GM04504 (cell line): ENCODE results near the gene INPP5F.

Source experiments
- DNase-seq: peaks from one replicate; pipeline ENCODE4 v3.0.0-alpha.2; 2012; ENCODE audit warnings: low read depth

Gene INPP5F

GRCh38 chr10:119818889-119819270 lies 93.0 kb downstream of the INPP5F start:
- DNase-seq: no peak

- no peak for DNase-seq
Observed at GRCh38 chr10:119821182-119821581, 95.3 kb downstream of the INPP5F start.

GRCh38 chr10:119824299-119824698 lies 98.4 kb downstream of the INPP5F start:
- no peak for DNase-seq

DNA sequence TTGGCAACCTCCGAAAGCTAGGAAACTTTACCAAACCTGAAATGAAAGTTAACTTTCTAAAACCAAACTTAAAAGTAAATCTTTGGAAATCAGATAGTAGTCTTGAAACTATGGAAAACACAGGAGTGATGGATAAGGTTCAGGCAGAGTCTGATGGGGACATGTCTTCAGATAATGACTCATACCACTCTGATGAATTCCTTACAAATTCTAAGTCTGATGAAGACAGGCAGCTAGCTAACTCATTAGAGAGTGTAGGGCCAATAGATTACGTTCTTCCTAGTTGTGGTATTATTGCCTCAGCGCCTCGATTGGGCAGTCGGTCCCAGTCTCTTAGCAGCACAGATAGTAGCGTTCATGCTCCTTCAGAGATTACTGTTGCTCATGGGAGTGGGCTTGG lies 100.9 kb downstream of the INPP5F start:
- no peak for DNase-seq

- DNase-seq: no peak
Observed at GRCh38 chr10:119827430-119827829, 101.6 kb downstream of the INPP5F start.

DNA sequence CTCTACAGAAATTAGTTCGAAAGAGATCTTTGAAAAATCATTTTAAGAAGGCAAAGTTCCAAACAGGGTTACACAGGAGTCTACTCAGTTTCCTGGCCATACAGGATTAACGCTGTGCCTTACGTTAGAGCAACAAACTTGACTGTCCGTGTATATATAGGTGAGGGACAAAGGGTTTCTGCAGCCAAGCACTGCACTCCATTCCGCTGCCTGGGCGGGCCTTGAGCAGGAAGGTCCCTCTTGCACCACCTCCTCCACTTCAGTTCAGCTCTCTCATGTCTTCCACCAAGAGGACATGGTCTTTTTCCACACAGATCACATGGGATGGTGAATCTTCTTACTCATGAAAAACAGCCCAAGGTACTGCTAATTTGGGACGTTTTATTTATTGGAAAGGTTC lies 103.6 kb downstream of the INPP5F start:
- DNase-seq: no peak

GRCh38 chr10:119830851-119831250 lies 105.0 kb downstream of the INPP5F start:
- DNase-seq: no peak

DNA sequence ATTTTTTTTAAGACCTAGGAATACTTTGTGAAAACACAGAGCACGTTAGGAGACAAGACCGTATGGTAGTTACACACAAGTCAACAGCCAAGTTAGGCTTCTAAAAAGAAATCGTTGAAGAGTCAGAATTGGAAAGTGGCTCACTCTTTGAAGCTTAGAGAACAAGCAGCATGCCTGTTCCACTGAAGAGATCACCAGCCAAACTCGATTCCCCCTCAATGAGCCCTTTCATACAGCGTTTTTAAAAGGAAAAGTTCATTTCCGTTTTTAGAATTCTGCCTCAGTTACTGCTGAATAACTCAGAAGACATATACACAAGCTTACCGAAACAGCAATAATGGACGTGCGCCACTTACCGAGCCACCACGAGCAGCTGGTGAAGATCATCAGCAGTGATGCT lies 105.8 kb downstream of the INPP5F start:
- DNase-seq: no peak

- no peak for DNase-seq
Observed at GRCh38 chr10:119832951-119833350, 107.1 kb downstream of the INPP5F start.

DNA sequence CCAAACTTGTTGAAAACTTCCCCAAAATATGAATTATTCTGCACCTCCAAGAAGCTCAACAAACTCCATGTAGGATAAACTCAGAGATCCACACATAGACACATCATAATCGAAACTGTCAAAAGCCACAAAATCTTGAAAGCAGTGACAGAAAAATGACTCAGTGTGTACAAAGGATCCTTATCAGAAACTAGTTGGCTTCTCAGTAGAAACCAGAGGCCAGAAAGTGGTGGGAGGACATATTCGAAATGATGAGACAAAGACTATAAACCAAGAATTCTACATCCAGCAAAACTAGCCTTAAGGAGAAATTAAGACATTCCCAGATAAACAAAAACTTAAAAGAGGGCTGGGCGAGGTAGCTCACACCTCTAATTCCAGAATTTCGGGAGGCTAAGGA lies 108.3 kb downstream of the INPP5F start:
- DNase-seq: no peak

DNA sequence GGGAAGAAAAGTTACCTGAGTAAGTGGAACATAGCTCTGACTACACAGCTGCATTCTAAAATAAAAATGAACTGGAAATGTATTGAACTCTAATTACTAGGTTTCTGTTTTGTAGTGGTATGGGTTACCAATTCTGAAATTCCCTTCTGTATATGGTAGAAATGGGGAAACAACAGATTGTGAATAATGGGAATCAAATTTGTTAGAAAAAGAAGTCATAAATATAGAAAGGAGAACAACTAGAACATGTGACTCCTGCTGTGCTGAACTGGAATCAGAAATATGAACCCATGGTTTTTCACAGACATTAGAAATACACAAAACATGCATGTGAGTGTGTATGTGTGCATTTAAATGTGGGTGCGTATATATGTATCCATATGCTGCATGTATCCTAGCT lies 119.8 kb downstream of the INPP5F start:
- DNase-seq: no peak

GRCh38 chr10:119849031-119849789 lies 123.4 kb downstream of the INPP5F start:
- DNase-seq: no peak

DNA sequence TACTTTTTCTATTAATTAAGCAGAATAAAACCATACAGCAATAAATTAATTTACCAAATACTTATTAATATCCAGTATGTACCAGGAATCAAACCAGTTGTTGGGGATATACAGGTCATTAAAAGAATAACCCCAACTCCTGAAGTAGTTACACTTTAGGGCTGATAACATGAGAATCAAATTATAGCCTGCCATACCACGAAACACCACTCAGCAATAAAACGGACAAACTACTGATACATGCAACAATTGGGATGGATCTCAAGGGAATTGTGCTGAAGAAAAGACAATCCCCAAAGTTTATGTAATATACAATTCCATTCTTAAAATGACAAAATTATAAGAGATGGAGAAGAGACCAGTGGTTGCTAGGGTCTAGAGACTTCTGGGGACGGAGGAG lies 124.1 kb downstream of the INPP5F start:
- DNase-seq: no peak

DNA sequence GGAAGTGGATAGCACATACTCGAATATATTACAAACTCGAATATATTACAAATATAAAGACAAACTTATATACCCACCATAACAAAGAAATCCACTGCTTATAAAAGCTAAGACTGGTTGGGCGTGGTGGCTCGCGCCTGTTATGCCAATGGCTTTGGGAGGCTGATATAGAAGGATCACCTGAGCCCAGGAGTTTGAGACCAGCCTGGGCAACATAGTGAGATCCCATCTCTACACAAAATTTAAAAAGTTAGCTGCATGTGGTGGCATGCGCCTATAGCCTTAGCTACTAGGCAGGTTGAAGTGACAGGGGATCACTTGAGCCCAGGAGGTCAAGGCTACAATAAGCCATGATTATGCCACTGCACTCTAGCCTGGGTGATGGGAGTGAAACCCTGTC lies 126.4 kb downstream of the INPP5F start:
- no peak for DNase-seq

- DNase-seq: no peak
Observed at GRCh38 chr10:119852822-119853221, 127.0 kb downstream of the INPP5F start.

DNA sequence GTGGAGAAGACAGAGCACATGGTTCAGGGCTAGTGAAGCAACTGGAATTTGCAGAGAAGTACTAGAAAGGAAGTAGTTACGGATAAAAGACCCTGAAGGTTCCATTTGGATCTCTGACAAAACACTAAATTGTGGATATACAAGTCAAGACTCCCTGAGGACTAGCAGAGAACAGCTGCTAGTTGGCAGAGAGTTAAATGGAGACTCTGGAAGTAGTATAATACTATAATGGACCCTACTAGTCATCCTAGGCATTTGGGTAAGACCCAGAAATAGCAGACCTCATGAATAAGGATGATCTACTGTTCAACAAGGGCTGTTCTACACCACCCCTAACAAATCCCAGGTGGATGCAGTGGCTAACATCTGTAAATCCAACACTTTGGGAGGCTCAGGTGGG lies 127.7 kb downstream of the INPP5F start:
- no peak for DNase-seq

DNA sequence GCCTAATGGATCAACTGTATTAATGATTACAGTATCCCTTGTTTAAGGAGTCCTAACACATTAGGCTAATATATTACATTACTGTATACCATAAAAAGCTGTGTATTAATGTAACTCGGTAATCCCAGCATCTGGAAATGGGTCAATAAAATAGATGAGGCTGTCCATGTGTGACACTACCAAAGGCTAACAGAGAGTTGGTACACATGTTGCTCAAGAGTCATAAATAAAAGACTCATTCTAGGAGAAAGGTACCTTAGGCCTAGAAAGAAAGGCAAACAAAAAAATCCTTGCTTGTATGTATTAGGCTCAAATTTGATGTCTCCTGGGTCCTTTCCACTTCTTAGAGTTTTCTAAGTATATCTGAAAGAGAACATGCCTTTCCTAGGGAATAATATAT lies 132.2 kb downstream of the INPP5F start:
- no peak for DNase-seq

DNA sequence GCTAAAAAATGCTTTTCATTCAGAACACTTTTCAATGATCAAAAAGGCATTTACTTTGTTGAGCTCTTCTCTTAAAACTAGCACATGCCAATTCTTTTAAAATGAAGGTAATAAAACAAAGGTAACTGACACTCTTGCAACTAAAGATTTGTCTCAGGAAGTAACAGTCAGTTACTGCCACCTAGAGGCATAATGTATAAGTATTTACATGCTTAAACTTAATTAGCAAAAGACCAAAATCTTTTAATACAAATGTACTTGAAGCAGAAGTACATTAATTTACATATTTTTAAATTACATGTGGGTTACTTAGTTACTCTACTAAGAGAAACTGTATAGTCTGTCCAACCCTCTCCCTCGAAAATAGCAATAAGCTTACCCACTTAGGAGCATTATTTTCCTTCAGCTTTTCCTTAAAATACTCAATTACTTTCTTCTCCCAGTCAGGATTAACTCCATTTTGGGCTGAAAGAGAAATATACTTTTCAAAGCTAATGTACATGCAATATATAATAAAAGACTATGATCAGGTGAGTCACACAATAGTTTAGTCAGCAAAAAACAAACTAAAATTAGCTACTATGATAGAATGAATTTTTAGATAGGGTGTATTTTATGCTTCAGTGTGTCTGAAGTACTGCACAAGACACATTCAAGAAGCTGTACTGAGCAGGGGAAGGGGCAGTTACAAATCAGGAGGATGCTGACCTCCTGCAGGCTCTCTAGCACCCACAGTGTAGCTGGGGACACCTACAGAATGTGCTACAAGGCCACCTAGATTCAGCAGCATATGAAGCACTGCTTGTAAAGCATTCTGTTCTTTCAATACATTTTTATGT lies 133.8 kb downstream of the INPP5F start:
- DNase-seq: no peak

GRCh38 chr10:119860866-119861607 lies 135.2 kb downstream of the INPP5F start:
- no peak for DNase-seq

GRCh38 chr10:119862524-119862923 lies 136.7 kb downstream of the INPP5F start:
- DNase-seq: no peak

DNA sequence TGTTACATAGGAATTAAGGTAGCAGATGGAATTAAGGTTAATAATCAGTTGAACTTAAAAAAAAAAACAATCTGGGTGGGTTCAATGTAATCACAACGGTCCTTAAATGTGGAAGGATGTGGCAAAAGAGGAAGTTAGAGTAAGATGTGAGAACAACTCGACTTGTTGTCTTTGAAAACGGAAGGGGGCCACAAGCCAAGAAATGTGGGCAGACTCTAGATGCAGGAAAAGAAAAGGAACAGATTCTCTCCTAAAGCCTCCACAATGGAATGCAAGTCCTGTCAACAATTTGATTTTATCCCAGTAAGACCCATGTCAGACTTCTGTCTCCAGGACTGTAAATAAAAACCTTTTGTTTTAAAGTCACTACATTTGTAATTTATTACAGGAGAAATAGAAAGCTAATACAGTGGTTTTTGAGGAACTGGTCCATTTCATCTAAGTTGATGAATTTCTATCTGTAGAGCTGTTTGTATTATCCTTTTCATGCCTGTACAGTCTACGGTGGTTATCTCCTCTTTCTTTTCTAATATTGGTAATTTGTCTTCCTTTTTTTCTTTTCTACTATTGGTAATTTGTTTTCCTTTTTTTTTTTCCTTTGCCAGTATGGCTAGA lies 138.2 kb downstream of the INPP5F start:
- no peak for DNase-seq

- DNase-seq: no peak
Observed at GRCh38 chr10:119865699-119866240, 139.9 kb downstream of the INPP5F start.
